GM19351 (cell line): ENCODE data around the gene RIN2.

Experiments
- ATAC-seq: cut with Tn5 transposase; IDR thresholded peaks from one replicate; pipeline ENCODE4 v1.9.1; 2021; ENCODE audit warnings: mild to moderate bottlenecking, moderate library complexity; ENCODE audit not compliant: unreplicated experiment

RIN2 gene

DNA sequence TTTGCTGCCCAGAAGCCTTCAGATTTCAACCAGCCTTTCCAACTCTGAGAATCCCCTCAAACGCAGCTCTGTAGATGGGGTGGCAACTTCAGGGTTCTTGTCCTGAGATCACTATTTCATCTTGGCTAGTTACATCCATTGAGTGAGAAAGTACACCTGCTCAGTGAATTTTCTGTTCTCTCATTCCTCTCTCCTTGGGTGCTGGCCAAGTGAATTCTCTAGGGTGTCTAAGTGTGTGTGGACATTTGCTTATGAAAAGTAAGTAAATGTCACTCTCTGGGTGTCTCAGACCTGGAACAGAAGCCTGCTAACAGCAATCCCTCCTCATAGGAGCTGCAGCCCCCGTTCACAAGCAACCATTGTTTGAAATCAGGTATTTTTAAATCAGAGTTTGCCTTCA lies 3.8 kb downstream of the RIN2 start:
- no peak for ATAC-seq

GRCh38 chr20:19764207-19764606 lies 6.1 kb downstream of the RIN2 start:
- ATAC-seq = no peak

DNA sequence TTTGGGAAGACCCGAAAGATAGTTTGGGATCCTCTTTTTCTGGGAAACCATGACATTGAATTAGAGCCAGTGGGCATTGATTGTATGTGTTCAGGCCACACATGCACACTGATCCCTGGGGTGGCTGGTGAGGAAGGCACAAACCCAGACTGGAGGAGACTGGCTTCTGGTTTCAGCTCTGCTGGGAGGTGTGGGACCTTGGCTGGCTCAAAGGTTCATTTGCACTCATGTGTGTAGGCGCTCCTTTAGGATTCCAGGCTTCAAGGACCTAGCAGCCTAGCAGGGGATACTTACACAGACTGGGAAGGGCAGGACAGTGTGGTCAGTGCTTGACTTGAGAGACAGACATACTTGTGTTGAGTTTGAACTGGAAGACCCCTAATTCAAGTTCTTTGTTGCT lies 7.2 kb downstream of the RIN2 start:
- no peak for ATAC-seq

DNA sequence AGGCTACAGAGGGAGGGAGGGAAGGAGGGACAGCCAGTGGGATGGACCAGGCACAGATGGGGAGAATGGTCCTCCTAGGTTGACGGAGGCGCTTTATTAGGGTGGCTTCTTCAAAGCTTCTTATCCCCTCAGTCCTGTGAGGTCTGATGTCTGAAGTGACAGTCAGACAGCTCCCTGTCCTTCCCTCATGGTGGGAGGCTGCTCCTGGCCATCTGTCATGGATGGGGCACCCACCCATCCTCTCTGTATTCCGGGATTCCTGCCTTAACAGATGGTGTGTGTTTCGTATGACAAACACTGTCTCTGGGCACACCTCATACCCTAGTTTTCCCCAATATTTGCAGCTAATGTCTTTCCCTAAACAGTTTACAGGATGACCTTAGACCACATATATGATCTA lies 7.9 kb downstream of the RIN2 start:
- no peak for ATAC-seq

DNA sequence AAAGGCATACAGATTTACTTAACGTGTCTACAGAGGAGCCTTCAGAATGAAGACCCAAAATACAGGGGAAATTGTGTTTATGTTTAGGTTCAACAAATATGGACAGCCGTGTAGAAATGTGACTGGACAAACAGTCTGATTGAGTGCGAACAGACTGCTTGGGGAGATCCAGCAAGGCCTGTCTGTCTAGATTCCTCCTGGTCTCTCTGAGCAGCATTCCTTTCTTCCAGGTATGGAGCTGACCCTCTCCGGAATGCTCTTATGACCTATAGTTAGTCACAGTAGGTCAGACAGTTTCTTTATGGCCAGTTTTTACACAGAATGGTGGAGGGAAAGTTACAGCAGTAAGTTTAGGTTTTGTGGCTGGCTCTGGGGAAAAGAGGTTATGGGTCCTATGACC lies 9.0 kb downstream of the RIN2 start:
- no peak for ATAC-seq

GRCh38 chr20:19768325-19768842 lies 10.3 kb downstream of the RIN2 start:
- no peak for ATAC-seq

DNA sequence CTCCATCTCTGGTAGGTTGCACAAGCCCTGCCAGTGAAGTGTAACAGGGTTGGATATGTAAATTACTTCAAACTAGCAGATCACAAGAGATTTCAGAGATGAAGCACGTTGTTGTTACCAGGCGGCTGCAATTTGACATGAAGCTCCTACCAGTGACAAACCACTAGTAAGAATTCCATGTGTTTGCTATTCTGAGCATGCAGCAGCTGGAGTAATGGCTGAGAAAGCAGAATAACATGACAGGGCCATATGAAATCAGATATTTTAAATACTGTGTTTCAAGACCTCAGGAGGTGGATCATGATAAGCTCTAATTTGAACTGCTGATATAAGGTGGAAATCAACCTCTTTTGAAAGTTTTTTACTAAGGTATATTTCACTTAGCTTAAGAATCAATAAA lies 11.4 kb downstream of the RIN2 start:
- no peak for ATAC-seq

DNA sequence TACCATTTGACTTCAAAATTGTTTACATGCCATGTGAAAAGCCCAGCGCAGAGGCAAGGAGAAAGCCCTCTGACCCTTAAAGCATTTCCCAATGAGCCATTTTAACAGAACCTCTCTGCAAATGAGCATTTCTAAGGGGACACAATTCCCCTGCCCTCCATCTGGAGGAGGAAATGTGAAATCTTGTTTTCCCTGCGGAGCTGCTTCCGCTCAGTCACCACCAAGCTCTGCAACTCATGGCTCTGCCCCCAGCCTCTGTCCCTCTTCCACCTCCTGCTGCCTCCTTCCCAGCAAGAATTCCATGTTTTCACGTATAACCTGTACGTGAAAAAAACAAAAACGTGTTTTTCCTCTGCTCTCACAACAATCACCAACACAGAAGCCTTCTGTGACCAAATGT lies 12.3 kb downstream of the RIN2 start:
- no peak for ATAC-seq

GRCh38 chr20:19771031-19771430 lies 13.0 kb downstream of the RIN2 start:
- no peak for ATAC-seq

GRCh38 chr20:19773471-19773870 lies 15.4 kb downstream of the RIN2 start:
- ATAC-seq = no peak

DNA sequence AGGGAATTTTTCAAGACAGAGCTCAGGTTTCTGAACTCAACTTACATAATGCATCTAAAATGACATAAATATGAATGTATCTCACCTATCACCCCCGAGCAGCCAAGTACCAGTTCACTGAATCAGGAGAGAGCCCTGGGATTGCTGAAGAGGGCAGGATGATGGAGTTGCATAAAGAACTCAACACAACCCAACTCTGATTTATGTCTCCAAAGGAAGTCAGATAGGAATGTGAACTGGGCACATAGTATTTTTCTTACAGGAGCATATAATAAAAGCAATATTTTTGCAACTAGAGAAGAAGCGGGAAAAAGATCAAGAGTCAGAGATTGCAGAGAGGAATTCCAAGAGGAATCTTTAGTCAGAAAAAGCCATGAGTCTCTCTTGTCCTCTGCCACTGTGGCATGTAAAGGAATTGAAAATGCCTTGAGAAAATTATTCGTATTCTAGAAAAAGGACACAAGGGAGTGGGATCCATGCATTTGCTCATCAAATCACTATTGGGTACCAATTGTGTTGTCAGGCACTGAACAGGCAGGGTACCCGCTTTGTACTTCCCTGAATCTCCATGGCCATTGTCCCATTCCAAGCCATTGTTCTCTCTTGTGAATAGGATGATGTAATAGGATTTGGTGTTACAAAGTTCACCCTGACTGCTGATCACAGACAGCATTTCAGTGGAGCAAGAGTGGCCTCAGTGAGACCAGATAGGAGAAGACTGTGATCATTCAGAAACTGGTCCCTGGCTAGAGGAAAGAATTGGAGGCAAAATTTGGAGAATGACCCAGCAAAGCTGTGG lies 16.3 kb downstream of the RIN2 start:
- ATAC-seq = no peak

DNA sequence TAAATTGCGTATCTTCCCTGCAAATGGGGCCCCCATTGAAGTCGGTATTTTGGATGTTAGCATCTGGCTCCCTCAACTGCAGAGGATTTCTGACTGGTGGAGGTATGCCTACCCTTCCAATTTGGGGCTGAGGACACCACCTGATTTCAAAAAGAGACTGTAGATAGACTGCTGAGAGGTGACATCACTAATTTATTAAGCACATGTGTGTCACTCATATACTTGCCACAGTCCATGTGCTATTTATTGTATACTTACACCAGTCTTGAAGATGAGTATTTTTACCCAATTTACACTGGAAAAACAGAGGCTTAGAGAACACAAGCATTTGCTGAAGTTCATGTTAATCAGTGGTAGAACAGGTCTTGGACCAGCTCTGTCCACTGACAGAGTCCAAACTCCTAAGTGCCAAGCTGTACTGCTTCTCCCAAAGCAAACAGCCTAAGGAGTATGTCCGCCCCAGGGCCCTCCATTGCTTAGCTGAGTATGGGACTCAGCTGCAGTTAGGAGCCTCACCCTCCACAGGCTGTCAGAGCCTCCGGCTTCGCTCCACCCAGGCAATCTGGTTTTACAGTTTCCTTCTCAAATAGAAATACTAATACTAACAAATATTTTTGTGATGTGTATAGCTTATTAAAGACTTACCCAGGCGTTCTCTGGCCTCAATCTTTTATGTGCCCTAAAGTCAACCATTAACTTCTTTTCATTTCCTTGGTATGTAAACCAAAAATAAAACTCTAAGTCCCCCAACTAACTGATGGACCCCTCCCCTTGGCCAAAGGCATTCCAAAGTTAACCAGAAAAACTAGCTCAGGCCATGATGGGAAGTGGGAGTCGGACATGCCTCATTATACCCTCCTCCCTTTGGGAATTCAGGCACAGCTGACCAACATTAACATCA lies 17.5 kb downstream of the RIN2 start:
- ATAC-seq = no peak

- ATAC-seq = no peak
Observed at GRCh38 chr20:19777315-19777714, 19.3 kb downstream of the RIN2 start.

DNA sequence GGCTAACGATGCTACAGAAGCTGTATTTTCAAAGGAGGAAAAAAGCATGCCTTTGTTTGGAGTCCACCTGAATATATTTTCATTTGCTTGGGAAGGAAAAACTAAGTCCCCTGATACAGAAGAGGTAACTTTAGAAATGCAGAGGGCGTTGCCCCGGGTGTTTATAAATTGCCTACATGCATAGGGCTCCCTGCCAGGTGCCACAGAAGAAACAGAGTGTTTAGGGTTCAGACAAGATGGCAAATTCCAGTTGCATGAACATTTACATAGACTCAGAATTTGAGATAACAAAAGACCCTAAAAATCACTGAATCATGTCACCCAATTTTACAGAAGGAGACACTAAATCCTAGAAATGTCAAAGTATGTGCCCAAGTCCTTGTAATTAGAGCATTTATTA lies 19.9 kb downstream of the RIN2 start:
- no peak for ATAC-seq

DNA sequence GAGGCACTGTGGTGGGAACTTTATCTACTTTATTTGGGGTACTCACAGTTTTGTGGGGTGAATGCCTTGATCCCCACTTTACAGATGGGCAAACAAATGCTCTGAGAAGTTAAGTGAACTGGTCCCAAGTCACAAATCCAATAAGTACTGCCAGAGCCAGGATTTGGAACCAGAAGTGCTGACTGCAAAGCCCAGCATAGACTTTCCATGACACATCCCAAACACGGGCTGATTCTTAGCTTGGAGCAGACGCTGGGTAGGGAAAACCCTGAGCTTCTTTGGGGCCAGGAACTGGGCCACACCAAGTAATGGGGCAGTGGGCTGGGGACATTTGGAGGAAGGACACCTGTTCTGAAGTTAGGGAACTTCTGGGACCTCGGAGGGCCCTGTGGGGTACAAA lies 20.3 kb downstream of the RIN2 start:
- no peak for ATAC-seq

DNA sequence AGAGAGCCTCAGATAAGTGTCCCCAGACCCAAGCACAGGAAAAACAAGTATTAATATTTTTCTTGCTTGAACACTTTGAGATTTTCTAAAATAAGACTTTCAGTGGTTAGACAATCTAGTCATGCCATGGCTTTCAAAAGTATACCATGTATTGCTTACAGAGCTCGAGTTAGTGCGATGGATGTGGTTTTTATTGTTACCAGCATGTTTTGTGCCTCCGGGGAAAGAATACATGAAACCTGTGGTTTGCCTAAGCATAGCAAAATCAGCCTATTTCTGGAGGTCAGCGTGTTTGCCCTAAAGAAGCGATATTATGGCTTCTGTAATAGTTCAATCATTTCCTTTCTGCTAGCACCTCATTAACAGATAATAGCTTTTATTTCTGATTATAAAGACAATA lies 21.6 kb downstream of the RIN2 start:
- ATAC-seq = peak; percentile 69

- ATAC-seq = no peak
Observed at GRCh38 chr20:19780261-19780660, 22.2 kb downstream of the RIN2 start.

GRCh38 chr20:19781235-19781634 lies 23.2 kb downstream of the RIN2 start:
- ATAC-seq = no peak

- ATAC-seq = no peak
Observed at GRCh38 chr20:19782669-19783068, 24.6 kb downstream of the RIN2 start.

- no peak for ATAC-seq
Observed at GRCh38 chr20:19783966-19784401, 25.9 kb downstream of the RIN2 start.

- no peak for ATAC-seq
Observed at GRCh38 chr20:19784511-19785172, 26.6 kb downstream of the RIN2 start.
